Measurements from ENCODE around the gene AGMO.

GRCh38 chr7:15174485-15174884, 387.3 kb downstream of the AGMO start:
- TF ChIP-seq CTCF (IDR thresholded peaks at IDR 0.05; ENCODE audit: low read depth, low read length, poor library complexity, severe bottlenecking) = no peak
- TF ChIP-seq EZH2phosphoT487 (IDR thresholded peaks at IDR 0.05; ENCODE audit: borderline replicate concordance, low read length) = no peak
